Measurements from ENCODE around the gene HOXD10. TPM values are rescaled to one million over a fixed set of nuclear protein-coding genes. Genes with fewer than 3 reads are reported as not detected.

Gene HOXD10
- total RNA-seq, 1 donor from 2014 or later: not detected

- peaks cover 3% of the 10 kb centered on the region for H3K9me3 Mint-ChIP-seq
- H3K36me3 Mint-ChIP-seq (ENCODE audit: low read depth): no peaks in the 10 kb centered on the region
- POLR2A ChIA-PET: interaction anchor here (0.6 kb wide), 1 partner anchor 49 kb away, joined by 3 read pairs; no protein-coding TSS in a partner anchor
- peaks cover 15% of the 10 kb centered on the region for H3K4me1 Mint-ChIP-seq
- TF ChIP-seq, protein P1, sequence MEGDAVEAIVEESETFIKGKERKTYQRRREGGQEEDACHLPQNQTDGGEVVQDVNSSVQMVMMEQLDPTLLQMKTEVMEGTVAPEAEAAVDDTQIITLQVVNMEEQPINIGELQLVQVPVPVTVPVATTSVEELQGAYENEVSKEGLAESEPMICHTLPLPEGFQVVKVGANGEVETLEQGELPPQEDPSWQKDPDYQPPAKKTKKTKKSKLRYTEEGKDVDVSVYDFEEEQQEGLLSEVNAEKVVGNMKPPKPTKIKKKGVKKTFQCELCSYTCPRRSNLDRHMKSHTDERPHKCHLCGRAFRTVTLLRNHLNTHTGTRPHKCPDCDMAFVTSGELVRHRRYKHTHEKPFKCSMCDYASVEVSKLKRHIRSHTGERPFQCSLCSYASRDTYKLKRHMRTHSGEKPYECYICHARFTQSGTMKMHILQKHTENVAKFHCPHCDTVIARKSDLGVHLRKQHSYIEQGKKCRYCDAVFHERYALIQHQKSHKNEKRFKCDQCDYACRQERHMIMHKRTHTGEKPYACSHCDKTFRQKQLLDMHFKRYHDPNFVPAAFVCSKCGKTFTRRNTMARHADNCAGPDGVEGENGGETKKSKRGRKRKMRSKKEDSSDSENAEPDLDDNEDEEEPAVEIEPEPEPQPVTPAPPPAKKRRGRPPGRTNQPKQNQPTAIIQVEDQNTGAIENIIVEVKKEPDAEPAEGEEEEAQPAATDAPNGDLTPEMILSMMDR (IDR thresholded peaks at IDR 0.05): no peak
- H3K27ac Mint-ChIP-seq: no peak overlapping the region
- peaks cover 74% of the 10 kb centered on the region for H3K27me3 Mint-ChIP-seq
- intact Hi-C loops (cut with micrococcal nuclease): no loop called here
- DNase-seq (no peak), ATAC-seq (ENCODE audit: low read depth) (no peak)
- H3K4me3 Mint-ChIP-seq: peak overlapping the region; percentile 7
- CTCF ChIA-PET: interaction anchor here (1.5 kb wide), 1 partner anchor 9 kb away, joined by 5 read pairs; no protein-coding TSS in a partner anchor
Measured at GRCh38 chr2:176105078-176105729, 11.4 kb upstream of the HOXD10 start.

DNA sequence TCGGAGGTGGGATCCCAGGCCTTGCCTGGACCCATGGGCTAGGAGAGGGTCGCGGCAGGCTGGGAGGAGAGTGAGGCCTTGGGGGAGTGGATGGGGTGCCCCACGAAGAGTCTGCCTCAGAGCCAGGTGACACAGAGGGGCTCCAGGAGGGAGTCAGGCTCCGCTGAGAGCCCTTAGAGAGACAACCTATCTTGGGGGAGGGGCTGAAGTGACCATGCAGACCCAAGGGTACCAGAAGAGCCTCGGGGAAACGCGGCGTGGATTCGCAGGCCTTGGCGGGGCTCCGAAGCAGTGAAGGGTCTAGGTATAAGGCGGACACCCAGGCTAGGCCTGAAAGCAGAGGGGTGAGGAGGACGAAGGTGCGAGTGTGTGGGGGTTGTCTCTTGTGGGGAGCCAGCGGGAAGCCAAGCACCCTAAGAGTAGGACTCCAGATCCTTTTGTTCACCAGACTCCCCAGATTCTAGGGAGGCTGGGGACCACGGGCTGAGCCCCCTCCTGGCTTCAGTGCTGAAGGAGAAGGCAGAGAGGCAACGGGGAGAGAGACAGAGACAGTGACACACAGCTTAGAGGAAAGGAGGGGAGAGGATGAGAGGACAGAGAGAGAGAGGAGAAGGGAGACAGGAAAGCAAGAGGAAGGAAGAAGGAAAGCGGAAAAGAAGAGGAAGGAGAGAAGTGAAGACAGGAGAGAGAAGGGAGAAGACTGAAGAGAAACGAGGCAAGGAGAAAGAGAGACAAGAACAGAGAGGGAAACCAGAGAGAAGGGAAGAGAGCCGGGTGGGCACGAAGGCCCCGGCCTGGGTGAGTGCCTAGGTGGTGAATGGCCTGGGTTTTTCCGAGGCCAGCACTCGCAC lies 10.6 kb upstream of the HOXD10 start:
- peaks cover 74% of the 10 kb centered on the region for H3K27me3 Mint-ChIP-seq
- H3K9me3 Mint-ChIP-seq: peaks cover 3% of the 10 kb centered on the region
- ATAC-seq (ENCODE audit: low read depth) (no peak), DNase-seq (no peak)
- H3K36me3 Mint-ChIP-seq (ENCODE audit: low read depth): no peaks in the 10 kb centered on the region
- ChIA-PET CTCF (interaction anchor here (1.5 kb wide), 1 partner anchor 9 kb away, joined by 5 read pairs; no protein-coding TSS in a partner anchor), POLR2A (interaction anchor here (0.6 kb wide), 1 partner anchor 20 kb away, joined by 3 read pairs; no protein-coding TSS in a partner anchor)
- peak overlapping the region; percentile 9 for H3K27ac Mint-ChIP-seq
- peaks cover 15% of the 10 kb centered on the region for H3K4me1 Mint-ChIP-seq
- TF ChIP-seq, protein P1 (IDR thresholded peaks at IDR 0.05): no peak
- intact Hi-C loops (cut with micrococcal nuclease): no loop called here
- H3K4me3 Mint-ChIP-seq: peak overlapping the region; percentile 59

DNA sequence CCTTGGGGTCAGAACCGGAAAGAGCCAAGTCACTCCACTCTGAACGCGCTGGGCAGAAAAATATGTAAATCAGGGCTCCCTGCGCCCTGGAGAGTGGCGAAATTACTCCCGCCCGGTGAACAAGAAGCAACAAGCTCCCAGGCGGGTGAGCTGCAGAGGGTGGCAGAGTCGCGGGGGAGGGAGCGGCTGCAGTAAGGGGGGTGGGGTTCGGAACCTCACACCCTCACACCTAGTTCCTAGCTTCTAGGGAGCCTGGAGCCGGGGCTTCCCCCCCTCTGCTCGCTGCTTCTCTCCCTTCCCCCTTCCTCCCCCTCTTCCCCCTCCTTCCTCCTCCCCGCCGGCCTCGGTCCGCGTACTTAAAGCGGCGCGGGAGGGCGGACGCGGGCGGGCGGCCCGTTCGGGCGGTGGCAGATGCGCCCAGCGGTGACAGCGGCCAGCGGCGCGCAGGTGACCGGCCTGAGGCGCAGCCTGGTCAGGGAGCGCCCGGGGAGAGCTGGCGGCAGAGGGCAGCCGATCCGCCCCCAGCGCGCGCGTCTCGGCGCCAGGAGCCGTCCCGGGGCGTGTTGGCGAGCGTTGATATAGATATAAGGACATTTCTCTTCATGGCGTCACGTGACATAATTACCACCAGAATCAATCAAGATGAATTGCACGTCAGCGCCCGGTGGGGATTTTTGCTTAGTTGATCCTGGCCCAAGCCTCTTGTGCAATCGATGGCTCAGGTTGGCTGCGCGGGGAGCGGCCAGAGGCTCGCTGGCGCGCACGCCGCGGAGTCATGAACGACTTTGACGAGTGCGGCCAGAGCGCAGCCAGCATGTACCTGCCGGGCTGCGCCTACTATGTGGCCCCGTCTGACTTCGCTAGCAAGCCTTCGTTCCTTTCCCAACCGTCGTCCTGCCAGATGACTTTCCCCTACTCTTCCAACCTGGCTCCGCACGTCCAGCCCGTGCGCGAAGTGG lies 9.7 kb upstream of the HOXD10 start, which contains the start of gene HOXD11:
TSS of gene HOXD11 (plus strand) at position 700 of the 959 bp plus-strand sequence. CDS start at position 776, 76 bp downstream.
- ChIA-PET CTCF (no interaction called here), POLR2A (no interaction called here)
- no peak for ATAC-seq (ENCODE audit: low read depth)
- TF ChIP-seq, protein P1 (IDR thresholded peaks at IDR 0.05): no peak
- DNase-seq: no peak
- peaks cover 3% of the 10 kb centered on the region for H3K9me3 Mint-ChIP-seq
- peaks cover 72% of the 10 kb centered on the region for H3K27me3 Mint-ChIP-seq
- H3K4me1 Mint-ChIP-seq: peaks cover 17% of the 10 kb centered on the region
- intact Hi-C loops (cut with micrococcal nuclease): no loop called here
- H3K36me3 Mint-ChIP-seq (ENCODE audit: low read depth): no peaks in the 10 kb centered on the region
- peak within 1 kb of the TSS; percentile 59 for H3K4me3 Mint-ChIP-seq
- H3K27ac Mint-ChIP-seq: peak within 1 kb of the TSS; percentile 9

DNA sequence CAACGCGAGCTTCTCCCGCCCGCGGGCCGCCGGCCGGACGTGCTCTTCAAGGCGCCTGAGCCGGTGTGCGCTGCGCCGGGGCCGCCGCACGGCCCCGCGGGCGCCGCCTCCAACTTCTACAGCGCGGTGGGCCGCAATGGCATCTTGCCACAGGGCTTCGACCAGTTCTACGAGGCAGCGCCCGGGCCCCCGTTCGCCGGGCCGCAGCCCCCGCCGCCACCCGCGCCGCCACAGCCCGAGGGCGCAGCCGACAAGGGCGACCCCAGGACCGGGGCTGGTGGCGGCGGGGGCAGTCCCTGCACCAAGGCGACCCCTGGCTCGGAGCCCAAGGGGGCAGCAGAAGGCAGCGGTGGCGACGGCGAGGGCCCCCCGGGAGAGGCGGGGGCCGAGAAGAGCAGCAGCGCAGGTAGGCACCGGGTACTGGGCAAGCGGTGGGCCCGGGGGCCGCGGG lies 8.8 kb upstream of the HOXD10 start:
- intact Hi-C loops (cut with micrococcal nuclease): no loop called here
- ChIA-PET POLR2A (no interaction called here), CTCF (no interaction called here)
- no peak overlapping the region for H3K4me3 Mint-ChIP-seq
- H3K27me3 Mint-ChIP-seq: peaks cover 71% of the 10 kb centered on the region
- TF ChIP-seq, protein P1 (IDR thresholded peaks at IDR 0.05): no peak
- no peak for ATAC-seq (ENCODE audit: low read depth)
- no peak overlapping the region for H3K27ac Mint-ChIP-seq
- no peak for DNase-seq
- peaks cover 17% of the 10 kb centered on the region for H3K4me1 Mint-ChIP-seq
- peaks cover 3% of the 10 kb centered on the region for H3K9me3 Mint-ChIP-seq
- H3K36me3 Mint-ChIP-seq (ENCODE audit: low read depth): no peaks in the 10 kb centered on the region
